Measurements from ENCODE around the gene SLC22A5. TPM values are rescaled to one million over a fixed set of nuclear protein-coding genes. Genes with fewer than 3 reads are reported as not detected.

SLC22A5 gene
- total and polyA plus RNA-seq, 9 of the 15 experiments (the other 6 are each of a cell fraction or from before 2014, with no cell fraction given) = 3.0 to 16.6 (median 8.3) TPM

GRCh38 chr5:132422720-132423437 is 53.4 kb downstream of the SLC22A5 start (continued):
- TF ChIP-seq ZNF76 (CRISPR knock-in tag; IDR thresholded peaks at IDR 0.05; ENCODE audit: borderline replicate concordance) (0 out of 2 replicates have a peak, but pooled peaks have one; percentile 23), ARID3A (IDR thresholded peaks at IDR 0.05; ENCODE audit: borderline replicate concordance, low read depth, low read length) (0 out of 2 replicates have a peak, but pooled peaks have one; percentile 11), ZNF3 (CRISPR knock-in tag; IDR thresholded peaks at IDR 0.05) (no peak), HLTF (IDR thresholded peaks at IDR 0.05) (no peak), E2F6 (IDR thresholded peaks at IDR 0.05; ENCODE audit: borderline replicate concordance in 1 of 2, extremely low read depth in 1 of 2, insufficient read depth in 1 of 2, insufficient read length in 1 of 2, low read depth in 1 of 2, low read length in 1 of 2, poor library complexity in 1 of 2, severe bottlenecking in 1 of 2) (peak in 1 of 2 experiments; percentile 29), THRB (CRISPR knock-in tag; conservative IDR thresholded peaks at IDR 0.05) (peak; percentile 62; the same call in 1 of the 2 replicates), ATF2 (CRISPR knock-in tag; IDR thresholded peaks at IDR 0.05) (no peak), HMG20A (CRISPR knock-in tag; conservative IDR thresholded peaks at IDR 0.05) (no peak), MCM5 (IDR thresholded peaks at IDR 0.05; ENCODE audit: low read depth) (no peak), KDM2B (CRISPR knock-in tag; IDR thresholded peaks at IDR 0.05) (no peak), ATF3 (IDR thresholded peaks at IDR 0.05) (peak; percentile 79; the same call in 1 of the 2 replicates), ATF3 (CRISPR knock-in tag; conservative IDR thresholded peaks at IDR 0.05) (peak; percentile 79; the same call in 1 of the 2 replicates), BRCA1 (IDR thresholded peaks at IDR 0.05) (no peak), BRCA1 (CRISPR knock-in tag; IDR thresholded peaks at IDR 0.05) (peak; percentile 19; the same call in 1 of the 2 replicates), MYBL2 (IDR thresholded peaks at IDR 0.05; ENCODE audit: low read depth) (no peak), MYBL2 (CRISPR knock-in tag; IDR thresholded peaks at IDR 0.05; ENCODE audit: borderline replicate concordance) (no peak), TEAD2 (tag; IDR thresholded peaks at IDR 0.05) (peak; percentile 44; the same call in 1 of the 2 replicates), TEAD4 (IDR thresholded peaks at IDR 0.05; ENCODE audit: low read length) (peak; percentile 97), TEAD4 (CRISPR knock-in tag; IDR thresholded peaks at IDR 0.05; ENCODE audit: borderline replicate concordance) (no peak), MTA1 (IDR thresholded peaks at IDR 0.05; ENCODE audit: borderline replicate concordance) (peak; percentile 46; the same call in 1 of the 2 replicates), ZFPM2 (CRISPR knock-in tag; IDR thresholded peaks at IDR 0.05) (no peak)
